GM18951 (cell line): ENCODE results near the gene RBKS.
"Not testable (repeated sequence)": the region's sequence is repeated elsewhere in the genome, so short reads cannot be mapped to it uniquely, and the experiment has no call there.

Experiments used
- POLR2A ChIP-seq: IDR thresholded peaks from 4 replicates; pipeline ENCODE4 v1.6.1; 2011; ENCODE audit warnings: mild to moderate bottlenecking; ENCODE audit not compliant: insufficient read length, insufficient read depth; ENCODE audit errors: extremely low read depth
- in situ Hi-C: fragments of 300-500 bp; cut with MboI; formaldehyde crosslinking; loops from one replicate; pipeline ENCODE4 v1.12.0; 2022; ENCODE audit warnings: low sequenced_read_pairs, mixed read lengths, inconsistent platforms; ENCODE audit not compliant: unreplicated experiment

Gene RBKS

GRCh38 chr2:27779417-27780055 lies 110.7 kb downstream of the RBKS start:
- in situ Hi-C loops, result no loop called here
- TF ChIP-seq POLR2A, result no peak

GRCh38 chr2:27776696-27777095 lies 113.5 kb downstream of the RBKS start:
- in situ Hi-C loops, result no loop called here
- TF ChIP-seq POLR2A, result no peak

GRCh38 chr2:27776097-27776496 lies 114.1 kb downstream of the RBKS start:
- in situ Hi-C loops, result no loop called here
- TF ChIP-seq POLR2A, result no peak

GRCh38 chr2:27773959-27774358 lies 116.2 kb downstream of the RBKS start:
- TF ChIP-seq POLR2A, result no peak
- in situ Hi-C loops, result no loop called here

- TF ChIP-seq POLR2A, result no peak
- in situ Hi-C loops, result no loop called here
These were observed 117.4 kb downstream of the RBKS start for GRCh38 chr2:27772804-27773203.

- in situ Hi-C loops, result no loop called here
- peak; percentile 90 for TF ChIP-seq POLR2A
These were observed 118.4 kb downstream of the RBKS start, which contains the start of gene MRPL33 for GRCh38 chr2:27771548-27772335. MRPL33 (plus strand) TSS chr2:27771719; CDS start chr2:27771778, 59 bp downstream.

GRCh38 chr2:27771202-27771547 lies 119.0 kb downstream of the RBKS start:
- TF ChIP-seq POLR2A, result no peak
- in situ Hi-C loops, result no loop called here

GRCh38 chr2:27766287-27766661 lies 123.9 kb downstream of the RBKS start:
- TF ChIP-seq POLR2A, result no peak
- in situ Hi-C loops, result no loop called here

GRCh38 chr2:27765621-27766286 lies 124.4 kb downstream of the RBKS start:
- in situ Hi-C loops, result no loop called here
- TF ChIP-seq POLR2A, result no peak

GRCh38 chr2:27764526-27764925 lies 125.7 kb downstream of the RBKS start:
- in situ Hi-C loops, result not testable (repeated sequence)

- TF ChIP-seq POLR2A, result no peak
- in situ Hi-C loops, result no loop called here
These were observed 126.3 kb downstream of the RBKS start for GRCh38 chr2:27763907-27764267.

GRCh38 chr2:27762951-27763906 lies 127.0 kb downstream of the RBKS start:
- no peak for TF ChIP-seq POLR2A
- in situ Hi-C loops, result no loop called here
